DMS 273 (cell line): ENCODE data around the gene ESR2.
"Not testable (repeated sequence)": the region's sequence is repeated elsewhere in the genome, so short reads cannot be mapped to it uniquely, and the experiment has no call there.

ENCODE experiments used
- DNase-seq: peaks from one replicate; lab custom pipeline; 2025; ENCODE audit not compliant: unreplicated experiment; lab: John Stamatoyannopoulos, UW

Gene ESR2

DNA sequence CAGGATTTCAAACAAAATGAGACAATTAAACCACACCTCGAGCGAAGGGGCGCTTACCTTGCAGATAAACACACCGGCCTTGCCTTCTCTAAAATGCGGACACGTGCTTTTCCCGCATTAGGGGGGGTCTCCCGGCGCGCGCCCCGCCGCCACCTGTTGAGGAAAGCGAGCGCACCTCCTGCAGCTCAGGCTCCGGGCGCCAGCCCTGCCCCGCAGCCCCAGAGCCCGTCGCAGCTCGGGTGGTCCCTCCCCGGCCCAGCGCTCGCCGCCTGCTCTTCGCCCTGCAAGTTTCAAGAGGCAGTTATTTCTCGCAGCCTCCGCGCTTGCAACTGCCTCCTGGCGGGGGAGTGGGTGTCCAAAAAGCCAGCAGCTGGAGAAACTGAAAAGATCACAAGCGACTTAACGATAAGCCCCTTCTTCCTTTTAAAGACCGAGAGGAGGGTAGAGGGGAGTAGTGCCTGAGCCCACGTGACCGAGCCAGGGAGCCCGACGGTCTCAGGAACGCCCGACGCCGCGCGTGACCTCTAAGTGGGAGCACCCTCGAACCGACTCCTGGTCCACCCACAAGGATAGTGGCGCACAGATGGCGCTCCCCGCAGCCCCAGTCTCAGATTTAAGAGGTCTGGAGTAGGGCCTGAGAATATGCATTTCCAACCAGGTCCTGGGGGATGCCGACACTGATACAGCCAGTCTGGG is at the start of gene ESR2:
Gene ESR2 (minus strand): TSS at position 396 of the 696 bp plus-strand sequence. CDS start 11,386 bp downstream, outside the sequence.
- peak; percentile 67 for DNase-seq

DNA sequence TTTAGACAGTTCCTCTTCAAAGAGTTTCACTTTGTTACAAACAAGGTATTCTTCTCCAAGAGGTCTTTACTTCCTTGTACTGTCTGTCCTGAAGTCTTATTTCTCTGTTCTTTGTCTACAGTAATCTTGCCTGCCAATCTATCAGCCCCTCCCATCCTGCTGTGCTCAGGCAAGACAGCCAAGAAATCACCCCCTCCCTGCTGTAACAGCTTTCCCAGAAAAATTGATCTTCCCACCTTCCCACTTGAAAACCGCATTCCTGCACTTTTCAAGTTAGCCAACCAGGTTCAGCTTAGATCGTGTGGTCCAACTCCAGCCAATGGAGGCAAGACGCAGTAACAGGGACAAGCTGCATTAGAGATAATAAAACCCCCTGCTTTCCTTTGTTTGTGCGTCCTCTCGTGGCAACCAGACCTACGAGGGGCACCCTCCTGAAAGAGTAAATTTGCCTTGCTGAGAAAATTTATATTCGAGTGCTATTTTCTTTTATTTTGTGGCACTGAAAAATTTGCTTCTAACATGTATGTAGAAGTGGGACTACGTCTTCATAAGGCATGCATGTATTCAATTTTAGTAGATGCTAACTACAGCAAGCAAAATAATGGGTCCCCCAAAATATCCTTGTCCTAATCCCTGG is 46.5 kb upstream of the ESR2 start:
- peak; percentile 18 for DNase-seq

DNA sequence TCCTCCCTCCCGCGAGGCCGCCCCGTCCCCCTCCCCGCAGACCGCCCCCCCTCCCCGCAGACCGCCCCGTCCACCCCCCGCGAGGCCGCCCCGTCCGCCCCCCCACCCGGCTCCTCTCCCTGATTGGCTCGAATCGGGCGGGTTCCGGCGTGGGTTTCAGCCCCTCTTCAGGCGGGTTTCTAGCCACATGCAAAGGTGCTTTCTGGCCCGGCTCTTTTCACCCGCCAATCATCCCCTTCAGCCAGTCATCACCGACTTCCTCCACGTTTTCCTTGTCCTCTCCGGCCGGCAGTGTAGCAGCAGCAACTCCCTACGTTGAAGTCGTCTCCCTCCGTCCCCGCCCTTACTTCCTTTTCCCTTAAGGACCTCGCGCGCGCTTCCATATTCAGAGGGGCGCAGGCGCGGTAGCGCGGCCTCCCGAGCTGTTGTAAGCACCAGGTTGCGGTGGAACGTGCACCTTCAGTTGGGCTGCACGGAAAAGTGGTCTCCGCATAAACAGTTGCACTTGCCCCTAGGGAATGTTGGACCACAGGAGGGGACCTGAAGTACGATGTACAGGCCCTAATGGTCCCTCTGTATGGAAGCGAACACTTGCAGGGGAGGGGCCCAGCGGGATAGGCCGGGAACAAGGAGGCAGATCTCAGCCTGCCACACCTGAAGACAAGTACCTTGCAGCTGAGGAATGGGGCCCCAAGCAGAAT is 44.6 kb upstream of the ESR2 start:
- DNase-seq, result peak; percentile 99

DNA sequence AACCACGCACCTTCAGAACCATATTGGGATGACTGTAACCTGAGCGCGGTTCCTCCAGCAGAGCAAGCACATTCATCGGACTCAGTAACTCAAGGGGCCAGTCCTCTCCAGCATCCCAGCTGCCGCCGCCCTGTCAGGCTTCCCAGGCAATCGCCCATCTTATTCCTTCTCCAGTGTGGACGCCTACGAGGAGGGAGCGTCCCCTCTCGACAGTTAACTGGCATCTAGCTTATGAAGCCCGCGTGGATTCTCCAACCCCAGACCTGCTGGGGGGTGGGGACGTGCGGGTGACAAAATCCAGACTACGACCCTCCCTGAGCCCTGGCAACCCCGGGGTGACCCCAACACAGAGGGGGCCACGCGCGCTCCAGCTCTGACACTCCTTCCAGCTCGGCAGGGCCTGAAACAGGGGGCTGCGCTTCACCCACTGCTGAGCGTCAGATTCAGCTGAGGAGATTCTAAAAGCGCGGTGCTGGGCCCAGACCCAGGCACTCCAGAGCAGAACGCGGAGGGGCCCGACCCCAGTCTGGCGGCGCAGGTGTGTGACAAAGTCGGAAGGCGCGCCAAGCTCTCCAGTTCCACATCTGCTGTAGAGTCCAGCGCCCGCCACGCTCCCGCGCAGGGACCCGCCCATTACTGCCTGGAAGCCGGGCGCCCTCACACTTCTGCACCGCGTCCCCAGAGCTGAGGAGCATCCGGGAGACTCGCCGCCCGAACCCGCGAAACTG is 43.9 kb upstream of the ESR2 start:
- DNase-seq, result peak; percentile 89

DNA sequence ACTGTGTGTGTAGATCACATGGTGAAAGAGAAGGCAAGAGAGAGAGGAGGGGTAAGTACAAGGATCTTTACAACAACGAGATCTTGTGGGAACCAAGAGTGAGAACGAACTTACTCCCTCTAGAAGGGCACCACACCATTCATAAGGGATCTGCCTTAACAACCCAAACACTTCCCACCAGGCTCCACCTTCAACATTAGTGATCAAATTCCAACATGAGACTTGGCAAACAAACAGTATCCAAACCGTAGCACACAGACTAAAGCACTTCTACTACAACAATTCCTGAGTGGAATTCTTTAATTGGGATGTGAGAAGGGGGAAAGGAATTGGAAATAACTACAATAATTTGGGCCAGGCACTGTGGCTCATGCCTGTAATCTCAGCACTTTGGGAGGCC is 35.0 kb upstream of the ESR2 start:
- no peak for DNase-seq

DNA sequence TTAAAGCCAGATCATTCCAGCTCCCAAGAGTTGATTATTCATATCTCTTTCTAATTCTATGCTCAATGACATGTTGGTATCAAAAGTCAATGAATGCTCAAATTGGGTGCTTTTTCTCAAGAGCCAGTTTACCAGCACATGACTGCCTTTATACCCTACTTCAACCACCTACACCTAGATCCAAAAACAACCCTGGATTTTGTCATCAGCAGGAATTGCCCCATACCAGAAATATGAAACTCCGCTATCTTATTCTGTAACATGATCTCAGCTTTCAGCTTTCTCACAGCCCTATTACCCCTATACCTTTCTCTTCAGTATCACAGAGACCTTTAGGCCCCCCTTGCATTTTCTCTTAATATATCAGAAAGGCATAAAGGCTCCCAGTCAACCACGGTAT is 32.3 kb upstream of the ESR2 start:
- no peak for DNase-seq

DNA sequence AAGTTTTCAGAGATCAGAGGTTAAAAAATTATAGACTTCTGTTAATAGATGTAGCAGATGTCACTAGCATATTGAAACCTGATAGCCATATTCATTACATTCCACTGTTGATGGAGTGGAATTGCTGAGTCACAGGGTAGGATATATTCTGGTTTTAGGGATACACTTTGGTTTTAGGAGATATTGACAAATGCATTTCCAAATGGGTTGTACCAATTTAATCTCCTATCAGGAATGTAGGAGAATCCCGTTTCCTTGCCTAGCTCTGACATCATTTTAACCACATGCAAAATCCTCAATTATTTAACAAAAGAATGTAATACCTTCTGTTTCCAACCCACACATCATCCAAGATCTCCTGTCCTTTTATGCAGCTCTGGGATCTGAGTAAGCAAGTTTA is 30.7 kb upstream of the ESR2 start:
- peak; percentile 69 for DNase-seq

DNA sequence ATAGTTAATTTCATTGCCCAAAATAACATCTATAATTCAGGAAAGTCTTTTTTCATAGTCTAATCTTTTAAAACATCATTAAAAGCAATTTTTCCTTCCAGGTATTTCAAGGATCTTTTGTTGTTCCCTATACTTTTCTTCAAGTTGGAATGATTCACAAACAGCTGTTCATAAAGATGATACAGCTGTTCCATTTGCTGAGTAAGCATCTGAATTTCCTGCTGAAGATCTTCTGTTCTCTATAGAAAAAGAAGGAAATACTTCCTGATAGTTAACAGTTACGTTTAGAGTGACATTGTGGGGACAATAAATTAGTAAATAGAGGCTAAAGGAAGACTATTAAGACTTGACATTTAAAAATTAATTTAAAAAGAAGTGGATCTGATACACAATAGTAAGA is 30.3 kb upstream of the ESR2 start:
- DNase-seq, result peak; percentile 56

DNA sequence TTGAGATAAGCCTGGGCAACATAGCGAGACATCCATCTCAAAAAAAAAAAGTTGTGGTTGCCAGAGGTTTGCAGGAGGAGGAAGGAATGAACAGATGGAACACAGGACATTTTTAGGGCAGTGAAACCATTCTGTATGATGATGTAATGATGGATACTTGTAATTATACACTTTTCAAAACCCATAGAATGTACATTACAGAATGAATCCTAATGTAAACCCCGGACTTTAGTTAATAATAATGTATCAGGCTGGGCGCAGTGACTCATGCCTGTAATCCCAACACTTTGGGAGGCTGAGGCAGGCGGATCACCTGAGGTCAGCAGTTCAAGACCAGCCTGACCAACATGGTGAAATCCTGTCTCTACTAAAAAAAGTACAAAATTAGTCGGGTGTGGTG is 26.2 kb upstream of the ESR2 start:
- DNase-seq, result not testable (repeated sequence)

DNA sequence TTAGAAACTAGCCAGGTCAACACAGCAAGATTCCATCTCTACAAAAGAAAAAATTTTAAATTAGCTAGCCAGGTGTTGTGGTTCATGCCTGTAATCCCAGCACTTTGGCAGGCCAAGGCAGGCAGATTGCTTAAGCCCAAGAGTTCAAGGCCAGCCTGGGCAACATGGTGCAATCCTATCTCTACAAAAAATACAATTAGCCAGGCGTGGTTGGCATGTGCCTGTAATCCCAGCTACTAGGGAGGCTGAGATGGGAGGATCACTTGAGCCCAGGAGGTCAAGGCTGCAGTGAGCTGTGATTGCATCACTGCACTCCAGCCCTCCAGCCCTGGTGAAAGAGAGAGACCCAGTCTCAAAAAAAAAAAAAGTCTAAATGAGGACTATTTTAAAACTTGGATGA is 24.5 kb upstream of the ESR2 start:
- DNase-seq, result not testable (repeated sequence)

DNA sequence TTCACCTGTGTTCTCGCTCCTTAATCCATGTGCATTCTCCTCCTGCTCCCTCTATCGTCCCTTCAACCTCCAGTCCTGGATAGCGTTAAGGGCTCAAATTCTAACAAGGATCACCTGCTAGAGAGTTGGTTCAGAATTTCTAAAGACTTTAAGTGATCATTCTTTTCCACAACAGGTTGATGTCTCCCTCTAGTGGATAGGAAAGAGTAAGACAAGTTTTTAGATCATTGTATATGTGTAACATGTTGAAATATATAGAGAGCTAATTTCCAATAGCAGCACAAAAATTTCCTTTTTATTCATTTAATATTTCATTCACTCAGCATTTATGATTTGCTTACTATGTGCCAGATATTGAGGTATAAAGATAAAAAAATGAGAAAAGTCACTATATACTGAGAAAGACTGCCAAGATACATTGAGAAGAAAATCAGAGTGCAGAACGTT is 9.3 kb upstream of the ESR2 start:
- peak; percentile 77 for DNase-seq

DNA sequence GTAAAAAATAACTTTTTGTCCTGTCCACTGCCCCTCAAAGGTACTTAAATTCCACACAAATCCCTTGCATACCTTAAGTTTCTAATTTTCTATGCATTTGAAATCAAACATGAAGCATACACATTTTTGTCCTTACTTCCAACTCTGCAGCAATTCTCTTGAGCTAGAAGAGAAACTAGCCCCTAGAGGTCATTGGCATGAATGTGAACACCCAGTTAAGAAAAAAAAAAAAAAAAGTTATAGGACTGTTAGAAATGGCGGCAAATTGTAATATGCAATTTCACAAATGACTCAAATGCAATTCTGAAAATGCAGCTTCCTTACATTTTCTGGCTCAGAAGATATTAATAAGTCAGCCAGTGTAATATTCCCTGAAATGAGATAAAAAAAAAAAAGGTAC is 4.6 kb upstream of the ESR2 start:
- peak; percentile 14 for DNase-seq

DNA sequence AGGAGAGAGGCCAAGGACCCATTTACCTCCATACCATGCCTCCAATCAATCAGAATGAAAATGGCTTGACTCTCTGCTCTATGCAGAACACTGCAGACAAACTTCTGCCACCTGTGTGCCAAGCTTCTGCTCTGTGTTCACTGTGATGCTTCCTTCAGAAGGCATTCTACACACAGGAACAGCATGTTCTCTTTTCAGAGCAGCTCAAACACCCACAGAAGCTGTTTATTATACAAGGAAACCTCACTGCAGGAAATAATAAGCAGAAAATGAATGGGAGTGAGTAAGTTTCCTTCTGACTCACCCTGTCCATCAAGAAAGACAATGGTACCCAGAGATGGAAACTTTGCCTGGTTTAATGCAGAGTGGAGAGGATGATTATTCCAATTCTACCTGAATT is 2.4 kb upstream of the ESR2 start:
- no peak for DNase-seq

DNA sequence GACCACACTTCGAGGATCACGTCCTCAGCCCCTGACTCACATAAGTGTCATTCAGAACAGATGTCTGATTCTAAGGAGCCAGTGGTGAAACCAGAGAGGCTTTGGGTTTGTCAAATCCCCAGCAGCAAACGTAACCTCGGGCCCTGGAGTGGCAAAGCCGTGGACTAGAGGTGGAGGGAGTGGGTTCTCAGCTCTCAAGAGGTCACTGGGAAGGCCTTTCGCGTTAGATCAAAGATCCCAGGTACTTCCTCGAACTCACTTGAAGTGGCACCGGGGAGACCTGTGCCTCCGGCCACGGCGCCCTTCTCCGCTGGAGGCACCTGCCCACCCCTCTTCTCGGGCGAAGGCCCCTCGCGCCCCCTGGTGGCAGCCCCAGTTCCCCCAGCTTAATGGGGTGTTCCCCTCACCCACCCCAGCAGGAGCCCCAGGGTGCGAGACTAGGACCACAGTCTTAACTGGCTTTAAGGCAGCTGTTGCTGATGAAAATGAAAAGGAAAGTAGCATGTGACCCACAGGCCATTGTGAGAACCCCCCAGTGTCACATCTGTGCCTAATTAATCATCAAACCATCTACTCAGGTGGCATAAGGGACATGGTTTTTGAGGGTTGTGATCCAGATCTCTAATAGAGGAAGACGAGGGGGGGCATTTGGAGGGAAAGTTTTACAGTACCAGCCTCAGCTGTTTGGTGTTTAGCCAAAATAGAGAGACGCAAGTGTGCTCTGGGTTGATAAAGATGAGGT is 672 bp upstream of the ESR2 start:
- DNase-seq, result peak; percentile 91

DNA sequence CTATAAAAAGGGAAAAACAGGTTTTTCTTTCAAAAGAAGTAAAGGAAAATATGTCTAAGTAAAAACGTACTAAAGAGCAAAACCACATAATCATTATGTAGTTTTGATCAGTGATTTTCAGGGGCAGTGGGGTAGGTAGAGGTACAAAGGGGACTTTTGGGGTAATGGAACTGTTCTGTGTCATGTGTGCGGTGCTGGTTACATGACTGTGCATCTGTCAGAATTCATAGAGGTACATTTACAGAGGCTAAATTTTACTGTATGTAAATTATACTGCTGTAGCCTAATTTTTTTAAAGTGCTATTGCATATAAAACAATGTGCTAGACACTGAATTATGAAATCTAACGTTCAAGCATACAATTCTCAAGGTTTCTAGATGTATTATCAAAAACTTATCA is 2.0 kb downstream of the ESR2 start:
- DNase-seq, result no peak

DNA sequence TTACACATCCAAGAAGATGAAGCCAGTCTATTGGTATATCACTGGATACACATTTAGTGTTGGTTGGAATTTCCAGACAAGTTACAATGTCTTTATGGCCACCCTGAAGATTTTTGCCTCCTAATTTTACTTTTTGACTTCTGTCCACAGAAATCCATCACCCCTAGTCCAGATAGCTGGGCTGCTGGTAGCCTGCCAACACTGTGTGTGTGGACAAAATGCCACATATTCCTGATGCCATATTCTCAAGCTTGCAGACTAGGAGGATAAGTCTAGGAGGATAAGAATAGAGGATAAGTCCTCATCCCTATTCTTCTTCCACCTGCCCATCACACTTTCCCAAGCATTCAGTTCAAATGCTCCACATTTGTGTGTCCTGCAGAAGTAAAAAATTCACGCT is 4.6 kb downstream of the ESR2 start:
- peak; percentile 10 for DNase-seq

DNA sequence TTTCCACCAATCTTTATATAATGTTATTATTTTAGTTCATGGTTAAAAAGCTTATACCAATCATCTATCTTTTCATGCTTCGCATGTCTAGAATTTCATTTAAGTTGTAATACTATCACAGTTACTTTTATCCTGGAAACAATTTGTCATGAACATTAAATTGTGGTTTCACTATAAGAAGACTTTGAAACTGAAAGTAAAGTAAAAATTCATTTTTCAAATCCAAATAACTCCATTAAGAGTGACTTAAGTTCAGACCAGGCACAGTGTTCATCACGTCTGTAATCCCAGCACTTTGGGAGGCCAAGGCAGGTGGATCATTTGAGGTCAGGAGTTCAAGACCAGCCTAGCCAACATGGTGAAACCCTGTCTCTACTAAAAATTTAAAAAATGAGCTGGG is 12.4 kb downstream of the ESR2 start:
- DNase-seq, result no peak

DNA sequence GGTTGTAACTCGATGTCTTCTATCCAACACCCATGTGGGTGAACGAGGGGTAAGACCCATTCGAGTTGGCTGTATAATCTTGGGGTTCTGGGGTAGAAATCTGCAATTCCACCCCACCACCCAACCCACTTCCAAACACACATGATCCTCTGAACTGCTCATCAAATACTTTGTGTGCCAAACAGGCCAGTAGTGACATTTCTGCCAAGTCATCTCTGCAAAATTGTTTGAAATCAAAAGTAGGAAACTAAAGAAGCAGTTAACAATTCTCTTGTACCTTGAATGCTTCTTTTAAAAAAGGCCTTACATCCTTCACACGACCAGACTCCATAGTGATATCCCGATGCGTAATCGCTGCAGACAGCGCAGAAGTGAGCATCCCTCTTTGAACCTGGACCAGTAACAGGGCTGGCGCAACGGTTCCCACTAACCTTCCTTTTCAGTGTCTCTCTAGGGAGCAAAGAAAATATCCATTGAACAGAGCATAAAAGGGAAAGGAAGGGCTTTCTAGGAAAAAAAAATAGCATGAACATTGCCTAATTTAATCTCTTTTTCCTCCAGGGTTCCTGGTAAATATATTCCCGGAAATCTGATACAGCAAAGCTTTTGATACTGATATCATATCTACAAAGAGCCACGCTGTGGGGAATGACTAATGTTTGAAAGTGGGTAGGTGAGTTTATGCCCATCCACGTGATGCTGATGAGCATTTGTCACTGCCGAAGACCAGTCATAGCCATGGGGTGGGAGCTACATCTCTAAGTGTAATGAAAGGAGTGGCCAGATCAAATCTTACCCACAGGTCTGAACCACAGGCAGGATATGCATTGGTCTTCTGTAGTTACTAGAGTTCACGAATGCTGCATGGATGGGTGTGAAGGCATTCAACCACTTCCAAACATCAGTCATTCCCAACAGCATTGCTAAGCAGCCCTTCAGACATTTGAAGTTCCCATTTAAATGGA is 14.2 kb downstream of the ESR2 start:
- DNase-seq, result no peak

DNA sequence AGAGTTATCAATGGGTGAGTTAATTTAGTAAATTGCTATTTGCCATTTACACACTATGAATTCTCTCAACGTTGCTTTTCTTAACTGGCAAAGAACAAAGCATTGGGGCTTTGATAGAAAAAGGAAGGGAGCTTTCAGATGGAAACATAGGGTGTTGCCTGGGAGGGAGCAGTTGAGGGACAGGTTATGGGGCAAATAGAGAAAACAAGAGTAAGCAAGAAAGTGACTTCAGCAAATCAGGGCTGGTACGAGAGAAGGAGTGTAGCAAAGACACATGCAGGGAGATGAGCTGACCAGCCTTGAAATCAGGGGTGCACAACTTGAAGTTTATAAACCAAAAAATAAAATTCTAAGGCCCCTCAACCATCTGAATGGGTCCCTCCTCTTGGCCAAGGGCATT is 15.7 kb downstream of the ESR2 start:
- DNase-seq, result no peak

DNA sequence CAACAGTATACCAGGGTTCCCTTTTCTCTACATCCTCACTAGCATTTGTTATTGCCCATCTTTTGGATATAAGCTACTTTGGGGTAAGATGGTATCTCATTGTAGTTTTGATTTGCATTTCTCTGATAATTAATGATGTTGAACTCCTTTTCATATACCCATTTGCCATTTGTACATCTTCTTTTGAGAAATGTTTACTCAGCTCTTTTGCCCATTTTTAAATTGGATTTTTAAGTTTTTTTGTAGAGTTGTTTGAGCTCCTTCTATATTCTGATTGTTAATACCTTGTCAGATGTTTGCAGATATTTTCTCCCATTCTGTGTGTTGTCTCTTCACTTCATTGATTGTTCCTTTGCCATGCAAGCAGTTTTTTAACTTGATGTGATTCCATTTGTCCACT is 22.2 kb downstream of the ESR2 start:
- DNase-seq, result no peak
